B cell (primary cell): ENCODE measurements around the gene ERCC4. TPM values are rescaled to one million over a fixed set of nuclear protein-coding genes. Genes with fewer than 3 reads are reported as not detected.

Experiments used
- ATAC-seq: fragments of 200-7000 bp; cut with Tn5 transposase; one replicate; pipeline ENCODE4 v1.10.0; 2021; ENCODE audit warnings: low read depth, mild to moderate bottlenecking, moderate number of reproducible peaks, moderate library complexity
- CTCF ChIA-PET: fragments of 350-600 bp; sonication (Branson Sonifier 250); formaldehyde crosslinking; loops from one replicate; lab custom pipeline; 2021; ENCODE audit warnings: antibody characterized with exemption, inconsistent platforms; lab: Charles Lee
- POLR2A ChIA-PET: fragments of 350-600 bp; sonication (Branson Sonifier 250); formaldehyde crosslinking; loops from one replicate; lab custom pipeline; 2021; ENCODE audit warnings: antibody characterized with exemption; lab: Charles Lee
- DNase-seq: peaks from one replicate; pipeline ENCODE4 v3.0.0; 2013
- H2AFZ ChIP-seq: 2 replicates; pipeline ENCODE4 v1.6.1; 2012; ENCODE audit warnings: mild to moderate bottlenecking, low read depth, low read length; ENCODE audit not compliant: insufficient read depth, poor library complexity, severe bottlenecking
- H3K27ac ChIP-seq, 2 donors: 1 replicate in 1 of 2; 2 replicates in 1 of 2; pipeline ENCODE4 v1.5.1; 2012 to 2013; ENCODE audit warnings: low read length in 2 of 2, mild to moderate bottlenecking in 2 of 2, moderate library complexity in 1 of 2
- H3K27me3 ChIP-seq, 4 experiments: fragments of 200-600 bp in 1 of 4; sonication (generic) in 1 of 4; replicated peaks in 1 of 4; 1 replicate in 2 of 4; 2 replicates in 2 of 4; pipeline versions ENCODE4 v1.6.1 to v1.7.0; 2013 to 2016; ENCODE audit warnings: low read length in 3 of 4, mild to moderate bottlenecking in 2 of 4, mixed read lengths in 1 of 4, moderate library complexity in 1 of 4; ENCODE audit not compliant: insufficient read depth in 4 of 4, control insufficient read depth in 3 of 4; ENCODE audit errors: control extremely low read depth in 1 of 4
- H3K36me3 ChIP-seq, 2 experiments: replicated peaks in 1 of 2; 1 replicate in 1 of 2; 2 replicates in 1 of 2; pipeline versions ENCODE4 v1.6.1 to v1.7.1; 2013; ENCODE audit warnings: low read length in 1 of 2; ENCODE audit not compliant: insufficient read depth in 2 of 2, control insufficient read depth in 1 of 2; ENCODE audit errors: control extremely low read depth in 1 of 2, extremely low read depth in 1 of 2
- H3K4me1 ChIP-seq, 2 donors: fragments of 200-600 bp in 1 of 2; sonication (generic) in 1 of 2; 1 replicate in 1 of 2; 2 replicates in 1 of 2; pipeline versions ENCODE4 v1.5.1 to v1.6.1; 2013 to 2017; ENCODE audit warnings: low read length in 2 of 2; ENCODE audit not compliant: control insufficient read depth in 2 of 2, insufficient read depth in 2 of 2
- H3K4me2 ChIP-seq: replicated peaks from 2 replicates; pipeline ENCODE3; 2012; ENCODE audit warnings: mild to moderate bottlenecking, low read depth, low read length; ENCODE audit not compliant: poor library complexity, severe bottlenecking
- H3K4me3 ChIP-seq, 5 experiments: fragments of 200-600 bp in 1 of 5; sonication (generic) in 1 of 5; 1 replicate in 3 of 5; 2 replicates in 2 of 5; pipeline versions ENCODE4 v1.5.1 to v1.7.0; 2011 to 2016; ENCODE audit warnings: low read length in 4 of 5, mild to moderate bottlenecking in 4 of 5, low read depth in 2 of 5, control low read depth in 1 of 5, moderate library complexity in 1 of 5; ENCODE audit not compliant: insufficient read depth in 1 of 5; ENCODE audit errors: control extremely low read depth in 1 of 5, extremely low read depth in 1 of 5
- H3K79me2 ChIP-seq: fragments of 200-600 bp; sonication (generic); one replicate; pipeline ENCODE4 v1.6.0; 2016; ENCODE audit warnings: low read length; ENCODE audit not compliant: control insufficient read depth, insufficient read depth
- H3K9ac ChIP-seq: fragments of 200-600 bp; sonication (generic); 2 replicates; pipeline ENCODE4 v1.6.1; 2017; ENCODE audit warnings: mild to moderate bottlenecking, low read length, moderate library complexity
- H3K9me3 ChIP-seq, 3 donors: one replicate each; pipeline versions ENCODE4 v1.6.1 to v1.7.1; 2013; ENCODE audit warnings: low read length in 2 of 3; ENCODE audit not compliant: control insufficient read depth in 2 of 3, insufficient read depth in 1 of 3; ENCODE audit errors: control extremely low read depth in 1 of 3
- H4K20me1 ChIP-seq: 2 replicates; pipeline ENCODE4 v1.6.0; 2012; ENCODE audit warnings: mild to moderate bottlenecking, low read length; ENCODE audit not compliant: insufficient read depth, control insufficient read depth, poor library complexity, severe bottlenecking
- H3K27ac Mint-ChIP-seq: one replicate; pipeline ENCODE4 v1.8.0; 2021; ENCODE audit warnings: mixed read lengths
- H3K27me3 Mint-ChIP-seq: one replicate; pipeline ENCODE4 v1.8.0; 2021; ENCODE audit warnings: mixed read lengths
- H3K4me1 Mint-ChIP-seq: one replicate; pipeline ENCODE4 v1.8.0; 2021; ENCODE audit warnings: mixed read lengths
- H3K4me3 Mint-ChIP-seq: one replicate; pipeline ENCODE4 v1.8.0; 2021; ENCODE audit warnings: mixed read lengths
- H3K9me3 Mint-ChIP-seq: one replicate; pipeline ENCODE4 v1.8.0; 2022; ENCODE audit warnings: mixed read lengths; ENCODE audit not compliant: insufficient read depth
- CTCF ChIP-seq: fragments of 200-600 bp; IDR thresholded peaks from one replicate; pipeline ENCODE4 v1.8.0; 2022; ENCODE audit warnings: antibody characterized with exemption, mild to moderate bottlenecking
- EZH2 ChIP-seq: IDR thresholded peaks from 2 replicates; pipeline ENCODE4 v1.6.1; 2012; ENCODE audit warnings: borderline replicate concordance, low read depth, mild to moderate bottlenecking, moderate library complexity, low read length; ENCODE audit not compliant: insufficient read depth, poor library complexity, severe bottlenecking
- WGBS: methylation state at CpG from one replicate; pipeline ENCODE4 v1.1.5; 2013; ENCODE audit warnings: missing lambda C conversion rate; ENCODE audit not compliant: insufficient coverage; 5-methylcytosine and 5-hydroxymethylcytosine counted together
- intact Hi-C: fragments of 100-400 bp; cut with micrococcal nuclease; formaldehyde crosslinking; loops from one replicate; pipeline ENCODE4 v1.10.0; 2022
- polyA plus RNA-seq: library from polyadenylated mRNA; depleted of rRNA; stranded (reverse); fragments of >200 nt; gene quantifications from 2 replicates; pipeline ENCODE4 v1.2.3, GENCODE V29; 2012
- total RNA-seq, 2 donors: library from RNA; stranded (reverse); fragments of 120-200 nt in 1 of 2; gene quantifications; 1 replicate in 1 of 2; 2 replicates in 1 of 2; pipeline versions ENCODE4 v1.2.3 to v1.2.4, GENCODE V29; 2013 to 2022

The ERCC4 gene
- total and polyA plus RNA-seq, 2 donors (not counting 1 experiment from before 2014, with no cell fraction given), result 1.0 to 11.9 TPM

GRCh38 chr16:13956635-13957196, 36.8 kb downstream of the ERCC4 start:
- Histone ChIP-seq H3K36me3 (no peaks in the 10 kb centered on the region), H3K4me2 (peak overlapping the region; percentile 52), H3K9ac (peak overlapping the region; percentile 31), H2AFZ (peak overlapping the region; percentile 49), H3K9me3 (no peaks in the 10 kb centered on the region), H3K27me3 (peaks cover 0 to 6% (median 0%) of the 10 kb centered on the region in 4 experiments), H3K79me2 (no peaks in the 10 kb centered on the region), H3K4me3 (peak overlapping the region in 3 of 5 experiments; percentile 15 to 39 (median 37)), H3K4me1 (peaks cover 0 to 6% of the 10 kb centered on the region in 2 donors), H4K20me1 (no peaks in the 10 kb centered on the region), H3K27ac (no peak overlapping the region)
- Mint-ChIP-seq H3K4me3 (peak overlapping the region; percentile 81), H3K27ac (no peak overlapping the region), H3K27me3 (peaks cover 16% of the 10 kb centered on the region), H3K4me1 (peaks cover 18% of the 10 kb centered on the region), H3K9me3 (no peaks in the 10 kb centered on the region)
- ATAC-seq (no peak), DNase-seq (no peak)
- no peak for TF ChIP-seq EZH2
- TF ChIP-seq CTCF, result no peak
- WGBS, result 76% methylated on average over 4 of the region's 14 CpGs
- POLR2A ChIA-PET, result no interaction called here
- intact Hi-C loops, result no loop called here
- CTCF ChIA-PET, result interaction anchor here (1.0 to 1.2 kb wide), 2 partner anchors 34 to 41 kb away, joined by 3 to 4 read pairs; no protein-coding TSS in a partner anchor
